ENCODE measurements around the gene TBATA.

GRCh38 chr10:70805619-70806215 lies 20.5 kb upstream of the TBATA start:
- TF ChIP-seq CTCF (IDR thresholded peaks at IDR 0.05) (no peak), POLR2A (IDR thresholded peaks at IDR 0.05) (no peak)

Measured in heart left ventricle (tissue), 13 donors.